HG03139 (cell line): ENCODE results near the gene AGGF1.
"Not testable (repeated sequence)": the region's sequence is repeated elsewhere in the genome, so short reads cannot be mapped to it uniquely, and the experiment has no call there.

Experiments
- ATAC-seq: cut with Tn5 transposase; IDR thresholded peaks from one replicate; pipeline ENCODE4 v1.9.1; 2021; ENCODE audit not compliant: unreplicated experiment

Gene AGGF1

DNA sequence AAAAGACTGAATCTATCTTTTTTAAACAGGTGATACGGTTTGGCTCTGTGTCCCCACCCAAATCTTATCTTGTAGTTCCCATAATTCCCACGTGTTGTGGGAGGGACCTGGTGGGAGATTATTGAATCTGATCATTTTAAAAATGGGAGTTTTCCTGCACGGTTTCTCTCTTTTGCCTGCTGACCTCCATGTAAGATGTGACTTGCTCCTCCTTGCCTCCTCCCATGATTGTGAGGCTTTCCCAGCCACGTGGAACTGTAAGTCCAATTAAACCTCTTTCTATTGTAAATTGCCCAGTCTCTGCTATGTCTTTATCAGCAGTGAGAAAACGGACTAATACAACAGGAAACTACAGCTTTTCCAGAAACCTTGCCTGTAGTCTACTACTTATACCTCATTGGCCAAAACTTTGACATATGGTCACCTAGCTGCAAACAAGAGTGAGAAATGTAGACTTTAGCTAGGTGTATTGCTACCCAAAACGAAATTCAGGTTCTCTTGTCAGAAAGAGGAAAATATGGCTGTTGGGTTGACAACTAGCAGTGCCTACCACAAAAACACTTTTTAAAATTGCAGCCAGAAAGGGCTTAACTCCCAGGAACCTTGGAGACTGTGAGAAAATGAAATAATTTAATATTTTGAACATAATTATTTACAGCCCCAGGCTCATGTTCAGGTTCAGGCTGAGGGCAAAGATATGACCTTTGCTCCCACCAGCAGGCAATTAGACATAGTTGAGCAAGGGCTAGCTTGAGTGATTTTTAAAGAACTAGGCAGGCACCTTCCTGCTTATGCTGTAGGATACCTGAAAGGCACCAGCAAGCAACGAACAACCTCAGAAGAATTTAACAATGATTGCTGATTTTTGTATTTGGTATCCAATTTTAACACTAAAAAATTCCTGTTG, 7.4 kb upstream of the AGGF1 start:
- ATAC-seq, result no peak

DNA sequence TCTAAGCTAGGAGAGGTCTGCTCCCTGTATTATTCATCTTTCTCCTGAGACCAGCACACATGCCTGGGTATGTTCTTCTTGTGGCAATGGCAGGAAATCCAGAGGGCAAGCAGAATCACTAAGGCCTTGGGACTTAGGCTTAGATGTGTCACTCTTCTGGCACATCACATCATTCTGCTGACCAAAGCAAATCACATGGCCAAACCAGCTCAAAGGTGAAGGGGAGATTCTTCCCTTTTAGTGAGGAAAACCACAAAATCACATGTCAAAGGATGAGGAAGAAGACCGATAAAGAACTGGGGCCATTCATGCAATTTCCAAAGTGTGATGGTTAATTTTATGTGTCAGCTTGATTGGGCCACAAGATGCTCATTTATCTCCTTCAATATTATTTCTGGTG, 5.7 kb upstream of the AGGF1 start:
- no peak for ATAC-seq

DNA sequence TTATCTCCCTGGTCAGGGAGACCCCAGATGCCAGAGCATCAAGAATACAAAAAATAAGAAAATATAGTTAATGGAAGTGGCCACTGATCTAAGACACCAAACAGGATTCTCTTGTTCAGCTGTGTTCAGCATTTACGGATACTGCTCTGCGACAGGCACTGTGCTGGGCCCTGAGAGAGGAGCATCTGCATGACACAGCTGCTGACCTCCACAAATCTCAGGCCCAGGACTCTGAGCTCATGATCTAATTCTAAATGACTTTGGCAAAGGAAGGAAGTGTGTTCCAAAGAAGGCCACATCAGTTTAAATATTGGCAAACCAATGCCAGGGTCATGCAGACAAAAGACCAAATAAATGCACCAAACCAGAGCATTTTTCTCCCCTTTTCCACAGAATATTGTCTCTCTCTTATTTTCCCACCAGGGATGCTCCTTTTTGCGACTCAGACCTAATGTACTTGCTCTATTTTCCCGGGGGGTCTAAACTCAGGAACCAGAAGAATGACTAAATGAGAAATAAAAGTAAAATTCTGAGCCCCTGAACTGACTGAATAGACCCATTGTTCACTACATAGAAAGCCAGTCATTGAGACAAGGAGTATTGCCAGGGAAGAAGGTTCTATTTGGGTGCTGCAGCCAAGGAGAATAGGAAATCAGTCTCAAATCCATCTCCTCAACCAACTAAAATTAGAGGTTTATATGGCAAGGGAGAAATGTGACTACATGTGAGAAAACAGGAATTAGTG, 1.4 kb upstream of the AGGF1 start:
- no peak for ATAC-seq

DNA sequence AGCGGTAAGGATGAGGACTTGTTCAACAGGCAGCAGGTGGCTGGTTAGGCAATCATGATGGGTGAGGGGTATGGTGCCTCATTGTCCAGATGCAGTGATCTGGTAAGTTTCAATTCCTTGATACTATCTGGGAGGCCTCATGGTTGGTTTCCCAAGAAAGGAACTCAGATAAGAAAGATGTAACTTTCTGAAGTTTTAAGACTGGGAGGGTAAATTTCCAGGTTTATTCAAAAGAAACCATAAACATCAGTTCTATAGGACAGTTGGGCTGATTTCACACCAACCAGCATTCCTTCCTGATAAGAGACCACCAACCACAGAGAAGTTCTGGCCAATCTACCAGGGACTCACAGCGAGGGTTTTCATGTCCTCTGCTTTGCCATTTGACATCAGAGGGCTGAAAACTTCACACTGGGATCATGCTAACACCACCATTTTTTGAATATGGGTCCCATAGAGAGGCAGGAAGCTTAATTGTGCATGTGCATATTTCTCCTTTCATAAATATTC, 773 bp upstream of the AGGF1 start:
- ATAC-seq, result no peak

DNA sequence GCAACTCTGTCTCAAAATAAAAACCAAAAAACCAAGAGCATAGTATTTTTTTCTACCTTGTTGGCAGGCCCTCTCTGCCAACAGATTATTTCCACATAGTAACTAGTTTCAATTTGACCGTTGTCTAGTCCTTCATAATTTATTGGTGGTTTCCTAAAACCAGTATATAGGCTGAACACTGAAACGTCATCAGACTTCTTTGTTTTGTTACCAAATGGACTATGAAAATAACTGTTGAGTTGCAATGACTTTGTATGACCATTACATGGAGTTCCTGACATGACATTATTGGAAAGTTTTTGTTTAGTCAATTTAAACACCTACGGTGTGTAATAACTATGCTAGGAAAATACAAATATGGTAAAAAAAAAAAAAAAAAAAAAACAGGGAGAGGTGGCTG, 1.7 kb downstream of the AGGF1 start:
- no peak for ATAC-seq

DNA sequence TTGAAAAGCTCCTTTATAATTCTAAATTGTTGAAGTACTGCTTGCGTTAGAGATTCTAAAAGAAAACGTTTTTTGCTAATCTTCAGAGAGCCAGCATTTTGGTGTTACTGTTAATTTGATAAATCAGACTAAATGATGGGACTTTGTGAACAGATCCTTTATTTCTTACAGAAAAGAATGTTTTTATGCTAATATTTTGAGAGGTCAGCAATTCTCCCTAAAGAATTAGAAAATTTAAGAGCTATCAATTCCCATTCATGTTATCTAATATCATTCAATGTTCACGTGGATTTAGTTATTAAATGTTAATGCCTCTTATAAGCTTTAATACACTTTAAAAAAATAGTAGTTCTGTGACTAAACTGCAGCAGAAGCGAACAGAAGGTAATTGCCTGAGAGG, 2.4 kb downstream of the AGGF1 start:
- ATAC-seq, result no peak

DNA sequence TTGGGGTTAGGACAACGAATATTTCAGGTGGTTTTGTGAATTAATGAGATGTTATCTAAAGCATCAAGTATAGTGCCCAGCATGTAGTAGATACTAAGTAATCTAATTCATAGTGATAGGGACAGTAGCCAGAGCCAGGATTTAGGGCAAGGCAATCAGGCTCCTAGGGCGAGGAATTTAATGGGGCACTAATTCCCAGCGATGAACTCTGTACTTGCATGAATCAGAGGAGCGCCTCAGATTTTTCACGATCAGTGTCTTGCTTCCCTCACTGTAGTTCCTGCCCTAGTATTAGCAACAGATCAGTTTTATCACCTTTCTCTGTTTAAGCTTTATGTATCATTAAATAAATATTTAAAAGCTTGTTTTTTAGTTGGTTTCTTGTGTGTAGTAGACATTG, 3.1 kb downstream of the AGGF1 start:
- no peak for ATAC-seq

DNA sequence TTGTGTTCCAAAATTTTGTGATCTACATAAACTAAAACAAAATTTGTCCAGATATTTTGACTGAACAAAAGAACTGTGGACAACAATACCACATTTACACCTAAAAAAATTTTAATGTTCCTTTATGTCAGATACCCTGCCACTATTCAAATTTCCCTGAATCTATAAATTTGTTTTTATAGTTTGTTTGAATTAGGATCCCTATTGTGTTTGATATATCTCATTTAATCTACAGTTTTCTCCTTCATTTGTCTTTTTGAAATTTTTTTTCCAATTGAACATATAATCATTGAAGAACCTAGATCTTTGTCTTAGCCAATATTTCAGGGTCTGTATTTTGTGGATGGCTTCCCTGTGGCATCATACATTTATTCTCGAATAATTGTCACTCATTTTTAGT, 5.7 kb downstream of the AGGF1 start:
- ATAC-seq, result no peak

DNA sequence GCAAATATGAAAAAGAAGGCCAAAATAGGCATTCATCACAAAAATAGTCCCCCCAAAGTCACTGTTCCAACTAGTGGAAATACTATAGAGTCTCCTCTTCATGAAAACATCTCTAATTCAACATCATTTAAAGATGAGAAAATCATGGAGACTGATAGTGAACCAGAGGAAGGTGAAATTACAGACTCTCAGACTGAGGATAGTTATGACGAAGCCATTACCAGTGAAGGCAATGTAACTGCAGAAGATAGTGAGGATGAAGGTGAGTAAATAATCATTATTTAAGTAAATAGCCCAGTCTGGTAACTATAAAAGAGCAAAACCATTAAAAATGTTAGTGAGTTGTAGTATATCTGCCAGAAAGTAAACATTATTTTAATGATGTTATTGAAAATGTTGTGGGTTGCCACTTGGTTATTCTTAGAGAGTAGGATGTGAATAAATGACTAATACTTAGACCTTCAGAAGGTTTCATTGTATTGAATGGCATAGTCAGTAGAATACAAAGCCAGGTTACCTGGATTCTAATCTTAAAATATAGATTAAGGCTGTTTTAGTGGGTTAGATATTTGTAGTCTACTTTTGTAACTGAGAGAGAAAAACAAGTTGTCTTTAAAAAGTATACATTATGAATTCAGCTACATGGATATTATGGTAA, 16.3 kb downstream of the AGGF1 start:
- no peak for ATAC-seq

DNA sequence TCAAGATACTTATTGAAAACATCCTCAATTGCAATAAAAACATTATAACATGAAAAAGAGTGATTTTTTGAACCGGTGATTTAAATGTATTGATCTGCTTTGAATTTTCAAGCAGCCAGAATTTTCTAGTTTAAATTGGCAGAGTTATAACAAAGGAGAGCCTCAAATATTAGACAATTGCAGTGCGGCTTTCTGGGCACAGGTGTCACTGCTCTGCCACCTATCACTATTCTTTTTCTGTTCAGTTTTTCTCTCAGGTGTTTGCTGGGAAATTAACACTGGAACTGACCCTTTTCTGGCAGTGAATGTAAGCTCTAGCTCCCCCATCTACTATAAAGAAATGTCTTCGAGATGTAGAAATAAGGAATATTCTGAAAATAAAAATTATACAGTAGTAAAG, 33.8 kb downstream of the AGGF1 start:
- ATAC-seq, result no peak

DNA sequence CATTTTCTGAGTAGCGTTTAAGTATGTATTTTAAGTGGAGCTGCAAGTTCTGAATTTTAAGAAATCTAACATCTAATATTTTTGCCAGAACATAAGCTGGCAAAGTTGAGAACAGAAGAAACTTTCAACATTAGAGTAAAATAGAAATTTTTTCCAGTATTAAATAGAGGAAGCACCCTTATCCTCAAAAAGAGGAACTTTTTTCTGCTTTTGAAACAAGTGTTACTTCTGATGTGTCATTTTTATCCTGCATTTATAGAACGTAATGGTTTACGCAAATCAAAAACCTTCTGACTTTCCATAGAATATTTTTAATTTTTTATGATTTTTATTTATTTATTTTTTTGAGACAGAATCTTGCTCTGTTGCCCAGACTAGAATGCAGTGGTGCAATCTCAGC, 35.1 kb downstream of the AGGF1 start:
- ATAC-seq, result no peak

DNA sequence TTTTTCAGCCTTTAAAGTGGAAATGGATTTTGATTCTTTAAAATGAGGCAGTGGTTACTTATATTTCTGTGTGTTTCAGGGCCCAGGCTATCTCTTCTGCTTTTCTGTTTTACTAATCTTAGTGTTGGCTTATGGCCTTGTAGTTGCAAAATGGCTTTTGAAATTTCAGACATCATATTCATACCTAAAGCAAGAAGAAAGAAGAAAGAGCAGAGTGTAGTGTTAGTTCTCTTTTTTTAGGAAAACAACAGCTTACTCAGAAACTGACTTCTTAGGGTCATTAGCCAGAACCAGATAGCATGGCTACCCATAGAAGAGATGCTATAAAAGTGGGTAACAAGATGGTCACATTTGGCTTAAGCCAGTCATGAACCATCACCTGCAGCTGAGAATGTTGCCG, 36.0 kb downstream of the AGGF1 start:
- peak; percentile 11 for ATAC-seq

DNA sequence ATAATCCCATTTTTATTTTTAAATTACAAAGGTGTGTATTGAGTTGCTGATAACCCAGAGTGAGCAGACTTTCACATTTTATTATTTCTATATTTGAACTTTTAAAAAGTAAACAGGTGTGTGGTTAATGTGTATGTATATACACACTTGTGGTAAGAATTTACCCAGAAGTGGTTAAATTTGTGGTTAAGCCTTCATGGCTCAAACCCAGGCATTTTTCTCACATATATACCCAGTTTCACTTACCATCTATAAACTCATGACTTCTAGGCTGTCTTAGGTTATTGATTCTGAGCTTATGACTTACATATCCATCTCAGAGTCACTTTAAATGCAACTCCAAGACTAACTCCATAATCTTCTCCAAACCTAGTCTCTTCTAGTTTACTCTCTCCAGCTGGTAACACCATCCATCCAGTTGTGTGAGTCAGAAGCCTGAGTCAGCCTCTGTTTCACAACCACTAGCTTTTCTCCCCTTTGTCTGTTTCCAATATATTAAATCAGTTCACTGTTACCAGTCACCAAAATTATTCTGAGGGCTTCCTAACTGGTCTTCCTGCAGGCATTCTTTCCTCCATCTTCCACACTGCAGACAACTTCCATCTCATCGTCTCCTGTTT, 36.7 kb downstream of the AGGF1 start:
- peak; percentile 74 for ATAC-seq

DNA sequence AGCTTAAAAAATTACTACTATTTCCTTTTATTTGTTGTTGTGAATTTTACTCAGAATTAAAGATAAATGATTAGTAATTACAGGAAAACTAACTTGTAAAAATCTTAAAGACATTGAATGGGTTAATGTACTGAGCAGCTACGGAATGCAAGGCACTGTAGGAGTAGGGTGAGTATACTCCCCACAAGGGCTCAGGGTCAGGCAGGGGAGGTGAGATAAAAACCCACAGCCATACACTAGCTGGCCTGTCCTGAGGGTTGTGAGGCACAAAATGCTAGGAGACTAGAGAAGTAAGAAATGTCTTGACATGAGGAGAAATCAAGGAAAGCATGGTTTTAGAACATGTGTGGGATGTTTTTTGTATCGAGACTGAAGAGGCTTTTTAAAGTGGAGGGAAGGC, 43.5 kb downstream of the AGGF1 start:
- ATAC-seq, result no peak

DNA sequence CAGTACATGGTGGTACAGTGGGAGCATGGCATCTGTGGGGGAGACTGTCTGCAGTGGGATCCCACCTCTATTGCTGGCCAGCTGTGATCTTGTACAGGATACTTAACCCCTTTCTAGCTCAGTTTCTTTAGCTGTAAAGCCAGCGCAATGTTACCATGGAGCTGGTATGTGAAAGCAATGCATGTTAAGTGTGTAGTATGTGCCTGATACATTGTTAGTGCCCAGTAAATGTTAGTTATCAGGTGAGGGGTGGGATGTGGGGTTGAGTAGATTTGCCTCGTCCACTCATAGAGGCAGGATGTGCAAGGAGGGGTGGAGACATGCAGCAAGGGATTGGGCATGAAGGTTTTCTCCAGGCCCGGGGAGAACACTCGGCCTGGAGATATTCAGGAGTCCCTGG, 44.5 kb downstream of the AGGF1 start:
- ATAC-seq, result no peak

DNA sequence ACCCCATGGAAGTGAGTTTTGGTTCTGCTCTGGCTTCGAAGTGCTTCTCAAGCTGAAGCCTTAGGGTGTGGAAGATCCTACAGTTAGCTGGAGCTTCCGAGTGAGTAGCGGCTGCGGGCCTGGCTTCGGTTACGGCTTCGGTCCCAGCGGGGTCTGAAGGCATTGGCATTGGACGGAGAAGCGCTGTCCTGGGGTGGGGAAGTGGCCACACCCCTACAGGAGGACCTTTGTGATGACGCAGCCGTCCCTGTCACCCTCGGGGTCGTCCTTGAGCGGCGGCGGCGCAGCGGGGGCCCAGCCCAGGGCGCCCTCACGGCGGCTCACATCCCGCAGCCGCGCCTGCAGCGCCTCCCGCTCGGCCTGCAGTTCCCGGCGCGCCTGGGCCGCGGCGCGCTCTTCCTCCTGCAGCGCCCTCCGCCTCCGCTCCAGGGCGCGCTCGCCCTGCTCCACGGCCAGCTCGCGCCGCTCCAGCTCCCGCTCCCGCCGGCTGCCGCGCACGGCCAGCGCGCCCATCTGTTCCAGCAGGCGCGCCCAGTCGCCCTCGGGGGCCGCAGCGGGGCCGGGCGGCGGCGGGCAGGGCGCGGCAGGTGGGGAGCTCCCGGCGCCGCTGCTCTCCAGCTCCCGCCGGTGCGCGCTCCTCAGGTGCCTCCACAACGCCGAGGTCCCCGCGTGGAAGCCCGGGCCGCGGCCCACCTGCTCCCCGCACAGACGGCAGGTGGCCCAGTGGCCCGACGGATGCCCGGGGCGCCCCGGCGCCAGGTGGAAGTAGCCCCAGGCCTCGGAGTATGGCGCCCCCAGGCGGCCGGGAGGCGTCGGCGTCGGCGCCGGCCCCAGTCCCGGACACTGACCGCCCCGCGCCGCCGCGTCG, 47.0 kb downstream of the AGGF1 start:
- peak; percentile 81 for ATAC-seq

DNA sequence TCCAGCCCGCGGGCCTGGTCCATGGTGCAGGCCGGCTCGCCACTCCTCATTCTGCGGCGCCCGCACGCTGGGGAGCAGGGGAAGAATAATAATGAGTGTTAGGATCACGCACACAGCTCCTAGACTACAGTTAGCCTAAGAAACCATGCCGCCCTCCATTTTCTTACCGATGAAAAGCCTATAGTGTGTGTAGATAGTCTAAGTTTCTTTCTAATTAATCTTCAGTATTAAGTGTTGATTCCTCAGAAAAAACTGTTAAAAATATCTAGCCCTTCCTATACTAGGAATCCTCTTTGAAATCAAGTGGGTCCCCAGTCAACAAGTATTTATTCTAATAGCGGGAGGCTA, 47.6 kb downstream of the AGGF1 start:
- ATAC-seq, result no peak

DNA sequence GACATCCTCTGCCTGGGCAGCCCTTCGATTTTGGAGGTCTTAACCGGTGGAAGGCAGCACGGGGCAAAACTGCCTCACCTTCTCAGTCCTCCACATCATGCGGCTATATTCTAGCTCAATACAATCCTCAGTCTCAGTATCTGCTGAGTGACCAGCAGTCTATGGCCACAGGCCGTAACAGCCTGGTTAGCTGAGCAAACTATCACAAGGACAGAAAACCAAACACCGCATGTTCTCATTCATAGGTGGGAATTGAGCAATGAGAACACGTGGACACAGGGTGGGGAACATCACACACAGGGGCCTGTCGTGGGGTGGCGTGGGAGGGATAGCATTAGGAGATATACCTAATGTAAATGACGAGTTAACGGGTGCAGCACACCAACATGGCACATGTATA, 50.3 kb downstream of the AGGF1 start:
- ATAC-seq, result not testable (repeated sequence)

DNA sequence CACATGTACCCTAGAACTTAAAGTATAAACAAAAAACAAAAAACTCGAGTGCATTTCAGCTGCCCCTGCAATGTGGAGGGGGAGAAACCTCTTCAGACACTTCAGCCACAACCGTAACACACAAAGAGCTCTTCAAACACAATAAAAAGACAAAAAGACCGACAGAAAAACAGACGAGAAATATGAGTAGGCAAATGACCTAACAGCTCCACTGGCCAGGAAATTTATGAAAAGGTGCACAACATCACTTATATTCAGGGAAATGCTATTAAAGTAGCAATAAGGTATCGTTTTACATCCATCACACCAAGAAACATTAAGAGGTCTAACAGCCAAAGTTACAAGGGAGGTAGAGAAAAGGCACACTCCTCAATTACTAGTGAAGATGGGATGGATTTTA, 50.7 kb downstream of the AGGF1 start:
- no peak for ATAC-seq

DNA sequence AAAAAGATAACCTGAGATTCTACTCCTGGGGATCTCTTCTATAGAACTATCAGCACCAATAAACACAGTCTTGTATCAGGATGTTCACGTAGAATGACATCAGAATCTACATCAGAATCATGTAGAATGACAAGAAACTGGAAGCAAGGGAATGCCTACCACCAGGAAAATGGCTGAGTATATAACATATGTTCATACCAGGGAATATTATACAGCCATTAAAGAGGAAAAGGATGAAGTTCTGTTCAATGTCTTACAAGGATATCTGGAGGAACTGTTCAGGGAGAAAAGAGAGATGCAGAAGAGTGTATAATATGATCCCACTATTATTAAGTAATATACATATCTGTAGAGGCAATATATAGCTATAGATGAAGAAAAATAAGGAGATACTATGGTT, 52.1 kb downstream of the AGGF1 start:
- ATAC-seq, result no peak
